H9 (cell line): ENCODE results near the gene NUDT8. TPM values are rescaled to one million over a fixed set of nuclear protein-coding genes. Genes with fewer than 3 reads are reported as not detected.

Experiments used
- DNase-seq: peaks from one replicate; pipeline ENCODE4 v3.0.0-alpha.2; 2017
- H2AFZ ChIP-seq: one replicate; pipeline ENCODE4 v1.6.1; 2013; ENCODE audit warnings: mild to moderate bottlenecking, low read length, control low read depth, moderate library complexity
- H2AK5ac ChIP-seq: 2 replicates; pipeline ENCODE4 v1.6.1; 2013; ENCODE audit warnings: low read length, control low read depth, mixed read lengths; ENCODE audit not compliant: insufficient read length
- H2BK120ac ChIP-seq: one replicate; pipeline ENCODE4 v1.6.1; 2013; ENCODE audit warnings: low read depth, mild to moderate bottlenecking, low read length, control low read depth, inconsistent platforms; ENCODE audit not compliant: poor library complexity, severe bottlenecking
- H2BK12ac ChIP-seq: 2 replicates; pipeline ENCODE4 v1.6.1; 2013; ENCODE audit warnings: low read length, control low read depth, mixed read lengths, low read depth; ENCODE audit not compliant: insufficient read length
- H2BK15ac ChIP-seq: 2 replicates; pipeline ENCODE4 v1.6.1; 2013; ENCODE audit warnings: low read depth, low read length, control low read depth
- H2BK20ac ChIP-seq: one replicate; pipeline ENCODE4 v1.6.1; 2013; ENCODE audit warnings: low read depth, mild to moderate bottlenecking, low read length, control low read depth, inconsistent platforms; ENCODE audit not compliant: poor library complexity, severe bottlenecking
- H2BK5ac ChIP-seq: 2 replicates; pipeline ENCODE4 v1.6.1; 2013; ENCODE audit warnings: low read length, control low read depth, mixed read lengths; ENCODE audit not compliant: insufficient read length
- H3K14ac ChIP-seq: 2 replicates; pipeline ENCODE4 v1.6.1; 2013; ENCODE audit warnings: low read length, control low read depth; ENCODE audit not compliant: insufficient read depth
- H3K18ac ChIP-seq: 2 replicates; pipeline ENCODE4 v1.6.1; 2013; ENCODE audit warnings: low read depth, mild to moderate bottlenecking, mixed read lengths, low read length, control low read depth; ENCODE audit not compliant: insufficient read length
- H3K23ac ChIP-seq: 2 replicates; pipeline ENCODE4 v1.6.1; 2013; ENCODE audit warnings: low read length, control low read depth, mixed read lengths, low read depth; ENCODE audit not compliant: insufficient read length
- H3K23me2 ChIP-seq: 2 replicates; pipeline ENCODE4 v1.6.1; 2013; ENCODE audit warnings: low read depth, mild to moderate bottlenecking, mixed read lengths, low read length, control low read depth; ENCODE audit not compliant: insufficient read length, poor library complexity, severe bottlenecking
- H3K27ac ChIP-seq: 2 replicates; pipeline ENCODE4 v1.5.1; 2013; ENCODE audit warnings: low read length, control low read depth, mixed read lengths, low read depth; ENCODE audit not compliant: insufficient read length
- H3K27me3 ChIP-seq: 2 replicates; pipeline ENCODE4 v1.6.1; 2013; ENCODE audit warnings: low read length, control low read depth, inconsistent platforms; ENCODE audit not compliant: insufficient read depth
- H3K4ac ChIP-seq: 2 replicates; pipeline ENCODE4 v1.6.1; 2013; ENCODE audit warnings: low read depth, mild to moderate bottlenecking, control low read depth, inconsistent platforms, low read length, moderate library complexity
- H3K4me1 ChIP-seq: 2 replicates; pipeline ENCODE4 v1.6.1; 2013; ENCODE audit warnings: low read length, control low read depth, inconsistent platforms; ENCODE audit not compliant: insufficient read depth
- H3K4me2 ChIP-seq: 2 replicates; pipeline ENCODE4 v1.6.1; 2013; ENCODE audit warnings: low read length, control low read depth, mixed read lengths; ENCODE audit not compliant: insufficient read length, insufficient read depth
- H3K56ac ChIP-seq: 2 replicates; pipeline ENCODE4 v1.6.1; 2013; ENCODE audit warnings: low read depth, mild to moderate bottlenecking, mixed read lengths, low read length, control low read depth; ENCODE audit not compliant: insufficient read length
- H3K79me1 ChIP-seq: 2 replicates; pipeline ENCODE4 v1.6.1; 2013; ENCODE audit warnings: low read depth, mild to moderate bottlenecking, moderate library complexity, low read length, control low read depth, inconsistent platforms; ENCODE audit not compliant: insufficient read depth, poor library complexity, severe bottlenecking
- H3K79me2 ChIP-seq: 2 replicates; pipeline ENCODE4 v1.6.1; 2013; ENCODE audit warnings: low read length, control low read depth, inconsistent platforms; ENCODE audit not compliant: insufficient read depth
- H3K9ac ChIP-seq: 2 replicates; pipeline ENCODE4 v1.6.1; 2013; ENCODE audit warnings: low read length, control low read depth, mixed read lengths; ENCODE audit not compliant: insufficient read length; ENCODE audit errors: extremely low read depth
- H3K9me3 ChIP-seq: one replicate; pipeline ENCODE4 v1.6.1; 2013; ENCODE audit warnings: low read depth, low read length, inconsistent platforms; ENCODE audit not compliant: control insufficient read depth
- H3T11ph ChIP-seq: one replicate; pipeline ENCODE4 v1.6.1; 2013; ENCODE audit warnings: mild to moderate bottlenecking, low read length, control low read depth, inconsistent platforms
- H4K20me1 ChIP-seq: one replicate; pipeline ENCODE4 v1.6.1; 2013; ENCODE audit not compliant: control insufficient read depth, insufficient read length, insufficient read depth
- H4K5ac ChIP-seq: 2 replicates; pipeline ENCODE4 v1.6.1; 2013; ENCODE audit warnings: low read depth, mild to moderate bottlenecking, mixed read lengths, low read length, control low read depth; ENCODE audit not compliant: insufficient read length
- H4K8ac ChIP-seq: replicated peaks from 2 replicates; pipeline ENCODE4 v1.6.1; 2013; ENCODE audit warnings: low read length, control low read depth, mixed read lengths, low read depth; ENCODE audit not compliant: insufficient read length
- H4K91ac ChIP-seq: 2 replicates; pipeline ENCODE4 v1.6.1; 2013; ENCODE audit warnings: low read depth, mild to moderate bottlenecking, moderate library complexity, mixed read lengths, low read length, control low read depth; ENCODE audit not compliant: insufficient read length
- H3K27ac Mint-ChIP-seq, 3 experiments: 2 replicates in 2 of 3; 3 replicates in 1 of 3; pipeline ENCODE4 v1.8.0; 2020 to 2021; ENCODE audit warnings: mixed read lengths in 3 of 3, mild to moderate bottlenecking in 1 of 3, moderate library complexity in 1 of 3
- H3K27me3 Mint-ChIP-seq: 2 replicates; pipeline ENCODE4 v1.8.0; 2021; ENCODE audit warnings: low read depth, mild to moderate bottlenecking, moderate library complexity, mixed read lengths
- H3K36me3 Mint-ChIP-seq, 3 experiments: 2 replicates in 2 of 3; 3 replicates in 1 of 3; pipeline ENCODE4 v1.8.0; 2020 to 2021; ENCODE audit warnings: low read depth in 3 of 3, mixed read lengths in 3 of 3; ENCODE audit not compliant: insufficient read depth in 1 of 3
- H3K4me1 Mint-ChIP-seq, 2 experiments: 2 replicates each; pipeline ENCODE4 v1.8.0; 2020; ENCODE audit warnings: mixed read lengths in 2 of 2
- H3K4me3 Mint-ChIP-seq, 2 experiments: 2 replicates in 1 of 2; 3 replicates in 1 of 2; pipeline ENCODE4 v1.8.0; 2020 to 2021; ENCODE audit warnings: mild to moderate bottlenecking in 2 of 2, mixed read lengths in 2 of 2, moderate library complexity in 1 of 2
- H3K9me3 Mint-ChIP-seq, 2 experiments: 2 replicates in 1 of 2; 3 replicates in 1 of 2; pipeline ENCODE4 v1.8.0; 2020; ENCODE audit warnings: mild to moderate bottlenecking in 2 of 2, mixed read lengths in 2 of 2, moderate library complexity in 1 of 2
- CTCF ChIP-seq: fragments of 200-600 bp; sonication (generic); conservative IDR thresholded peaks from 3 replicates; pipeline ENCODE4 v1.8.0; 2021; ENCODE audit warnings: antibody characterized with exemption, mild to moderate bottlenecking
- WGBS: extraction: QIAGEN DNeasy Blood & Tissue Kit; methylation state at CpG from one replicate; pipeline ENCODE4 v1.1.7; 2013; ENCODE audit warnings: missing lambda C conversion rate, low lambda C conversion rate, mixed read lengths; ENCODE audit not compliant: insufficient read length; ENCODE audit errors: extremely low coverage; 5-methylcytosine and 5-hydroxymethylcytosine counted together
- total RNA-seq: library from RNA; stranded (reverse); gene quantifications from 2 replicates; pipeline ENCODE4 v1.2.1, GENCODE V29; 2021

The NUDT8 gene
- total RNA-seq, 1 experiment from 2014 or later: 6.5 TPM

GRCh38 chr11:67584881-67585873 lies 44.6 kb downstream of the NUDT8 start:
- peaks cover 2% of the 10 kb centered on the region; the same call in 1 of the 2 replicates for H3K27me3 Mint-ChIP-seq
- Histone ChIP-seq H2BK12ac (no peak overlapping the region), H3K23me2 (peaks cover 8% of the 10 kb centered on the region), H3K79me1 (no peaks in the 10 kb centered on the region), H2BK15ac (no peak overlapping the region), H3K27ac (no peak overlapping the region), H3K9ac (no peak overlapping the region), H4K8ac (no peak overlapping the region), H2AK5ac (no peak overlapping the region), H3K56ac (no peak overlapping the region), H3K9me3 (no peaks in the 10 kb centered on the region), H3K23ac (no peak overlapping the region), H2AFZ (no peak overlapping the region), H2BK5ac (no peak overlapping the region), H2BK20ac (no peak overlapping the region), H3K27me3 (no peaks in the 10 kb centered on the region), H3K79me2 (peaks cover 5% of the 10 kb centered on the region; the same call in 1 of the 2 replicates), H4K20me1 (no peaks in the 10 kb centered on the region), H4K91ac (no peak overlapping the region), H3K14ac (no peak overlapping the region), H3K4ac (no peak overlapping the region), H2BK120ac (no peak overlapping the region), H3K18ac (no peak overlapping the region), H3K4me1 (no peaks in the 10 kb centered on the region; the same call in 1 of the 2 replicates), H4K5ac (no peak overlapping the region), H3K4me2 (peak overlapping the region; percentile 11), H3T11ph (no peak overlapping the region)
- H3K4me1 Mint-ChIP-seq: peaks cover 45 to 51% of the 10 kb centered on the region in 2 experiments
- H3K27ac Mint-ChIP-seq: peak overlapping the region in 1 of 3 experiments; percentile 95; a peak in 4 of 7 replicates
- TF ChIP-seq CTCF: no peak
- H3K4me3 Mint-ChIP-seq: peak overlapping the region; percentile 84 to 90
- no peak for DNase-seq
- H3K36me3 Mint-ChIP-seq: peaks cover 29 to 43% (median 42%) of the 10 kb centered on the region in 3 experiments
- no CpG with 5 or more reads among the region's 21 CpGs for WGBS
- peaks cover 0 to 5% of the 10 kb centered on the region in 2 experiments; a peak in 2 of 5 replicates for H3K9me3 Mint-ChIP-seq
